ENCODE data around the gene BEST4. TPM values are rescaled to one million over a fixed set of nuclear protein-coding genes. Genes with fewer than 3 reads are reported as not detected.

The BEST4 gene
- total RNA-seq, 1 experiment from 2014 or later: 0.40 TPM

- no TSS peak for BruUV-seq (replicated peaks)
- Mint-ChIP-seq H3K36me3 (ENCODE audit: insufficient read depth, unreplicated experiment) (no peaks in the 10 kb centered on the region), H3K9me3 (ENCODE audit: low read depth, unreplicated experiment) (no peaks in the 10 kb centered on the region), H3K4me1 (ENCODE audit: low read depth, unreplicated experiment) (no peaks in the 10 kb centered on the region), H3K4me3 (ENCODE audit: low read depth, unreplicated experiment) (no peak overlapping the region), H3K27me3 (ENCODE audit: unreplicated experiment) (no peaks in the 10 kb centered on the region), H3K27ac (ENCODE audit: unreplicated experiment) (no peak overlapping the region)
- CTCF ChIA-PET: no interaction called here
- intact Hi-C loops (cut with micrococcal nuclease; ENCODE audit: unreplicated experiment): no loop called here
- DNase-seq: no peak
- TF ChIP-seq CTCF (IDR thresholded peaks at IDR 0.05; ENCODE audit: unreplicated experiment): no peak
These were observed 43.5 kb upstream of the BEST4 start for GRCh38 chr1:44831516-44831915.

DNA sequence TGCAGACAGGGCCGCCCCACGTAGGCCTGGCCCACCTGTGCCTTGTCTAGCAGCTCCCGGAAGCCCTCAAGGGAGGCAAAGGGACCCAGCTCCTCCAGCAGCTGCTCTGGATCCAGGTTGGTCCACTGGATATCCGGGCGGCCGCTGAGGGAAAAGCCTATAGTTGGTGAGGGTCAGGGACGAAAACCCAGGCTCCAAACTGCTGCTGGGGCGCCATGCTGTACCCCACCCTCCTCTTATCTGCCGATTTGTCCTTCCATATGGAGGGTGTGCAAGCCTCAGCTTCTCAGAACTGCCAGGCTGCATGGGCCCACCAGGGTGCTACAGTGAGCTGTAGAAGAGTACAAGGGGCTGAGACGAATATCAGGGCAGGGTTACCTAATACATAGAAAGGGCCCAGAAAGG, 42.9 kb upstream of the BEST4 start:
- Mint-ChIP-seq H3K4me1 (ENCODE audit: low read depth, unreplicated experiment) (no peaks in the 10 kb centered on the region), H3K4me3 (ENCODE audit: low read depth, unreplicated experiment) (no peak overlapping the region), H3K36me3 (ENCODE audit: insufficient read depth, unreplicated experiment) (no peaks in the 10 kb centered on the region), H3K9me3 (ENCODE audit: low read depth, unreplicated experiment) (no peaks in the 10 kb centered on the region), H3K27me3 (ENCODE audit: unreplicated experiment) (no peaks in the 10 kb centered on the region), H3K27ac (ENCODE audit: unreplicated experiment) (no peak overlapping the region)
- CTCF ChIA-PET: no interaction called here
- no peak for DNase-seq
- no peak for TF ChIP-seq CTCF (IDR thresholded peaks at IDR 0.05; ENCODE audit: unreplicated experiment)
- intact Hi-C loops (cut with micrococcal nuclease; ENCODE audit: unreplicated experiment): no loop called here
- BruUV-seq (replicated peaks): no TSS peak

- DNase-seq: no peak
- Mint-ChIP-seq H3K9me3 (ENCODE audit: low read depth, unreplicated experiment) (no peaks in the 10 kb centered on the region), H3K27ac (ENCODE audit: unreplicated experiment) (no peak overlapping the region), H3K4me3 (ENCODE audit: low read depth, unreplicated experiment) (no peak overlapping the region), H3K27me3 (ENCODE audit: unreplicated experiment) (no peaks in the 10 kb centered on the region), H3K36me3 (ENCODE audit: insufficient read depth, unreplicated experiment) (no peaks in the 10 kb centered on the region), H3K4me1 (ENCODE audit: low read depth, unreplicated experiment) (no peaks in the 10 kb centered on the region)
- CTCF ChIA-PET: no interaction called here
- no peak for TF ChIP-seq CTCF (IDR thresholded peaks at IDR 0.05; ENCODE audit: unreplicated experiment)
- BruUV-seq (replicated peaks): no TSS peak
- intact Hi-C loops (cut with micrococcal nuclease; ENCODE audit: unreplicated experiment): no loop called here
These were observed 41.8 kb upstream of the BEST4 start for GRCh38 chr1:44829506-44830384.

DNA sequence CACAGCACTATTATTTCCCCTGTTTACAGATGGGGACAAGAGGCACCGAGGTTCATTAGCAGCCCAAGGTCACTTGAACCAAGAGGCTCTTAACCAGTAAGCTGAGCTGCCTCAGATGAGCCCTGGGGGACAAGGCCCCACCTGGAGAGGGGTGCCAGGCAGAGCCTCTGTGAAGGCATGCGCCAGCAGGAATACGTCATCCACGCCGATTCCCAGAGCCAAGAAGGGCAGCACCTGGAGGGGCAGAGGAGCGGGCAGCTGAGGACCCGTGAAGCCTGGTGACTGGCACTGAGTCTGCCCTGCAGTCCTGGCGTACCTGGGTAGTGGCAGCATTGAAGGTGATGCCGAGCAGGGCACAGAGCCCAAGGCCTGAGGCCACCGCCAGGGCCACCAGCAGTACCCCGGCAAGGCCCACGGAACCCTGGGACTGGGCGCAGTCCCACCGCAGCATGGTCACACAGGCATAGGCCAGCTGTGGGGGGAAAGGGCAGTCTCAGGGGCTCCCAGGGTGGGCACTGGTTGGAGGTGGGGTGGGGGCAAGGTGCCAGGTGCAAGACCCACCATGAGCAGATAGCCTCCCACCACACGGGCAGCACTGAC, 41.0 kb upstream of the BEST4 start:
- CTCF ChIA-PET: no interaction called here
- Mint-ChIP-seq H3K4me3 (ENCODE audit: low read depth, unreplicated experiment) (no peak overlapping the region), H3K27me3 (ENCODE audit: unreplicated experiment) (no peaks in the 10 kb centered on the region), H3K36me3 (ENCODE audit: insufficient read depth, unreplicated experiment) (no peaks in the 10 kb centered on the region), H3K4me1 (ENCODE audit: low read depth, unreplicated experiment) (no peaks in the 10 kb centered on the region), H3K27ac (ENCODE audit: unreplicated experiment) (no peak overlapping the region), H3K9me3 (ENCODE audit: low read depth, unreplicated experiment) (no peaks in the 10 kb centered on the region)
- no peak for TF ChIP-seq CTCF (IDR thresholded peaks at IDR 0.05; ENCODE audit: unreplicated experiment)
- intact Hi-C loops (cut with micrococcal nuclease; ENCODE audit: unreplicated experiment): no loop called here
- no TSS peak for BruUV-seq (replicated peaks)
- no peak for DNase-seq

All from Calu3 (cell line).